Trophoblast cell (in vitro differentiated cells and primary cell): ENCODE results near the gene MAGOHB.

Source experiments
- DNase-seq, 2 donors: peaks; one replicate each; pipeline ENCODE4 v3.0.0-alpha.2; 2016
- H2AFZ ChIP-seq: 2 replicates; pipeline ENCODE4 v1.6.1; 2013; ENCODE audit warnings: low read length, moderate library complexity, mild to moderate bottlenecking; ENCODE audit not compliant: insufficient read depth, poor library complexity
- H2AK5ac ChIP-seq: 2 replicates; pipeline ENCODE4 v1.6.1; 2013; ENCODE audit warnings: mild to moderate bottlenecking, low read length
- H2BK120ac ChIP-seq: 2 replicates; pipeline ENCODE4 v1.6.1; 2013; ENCODE audit warnings: low read length, mild to moderate bottlenecking, moderate library complexity; ENCODE audit not compliant: insufficient read depth, poor library complexity
- H2BK12ac ChIP-seq: 2 replicates; pipeline ENCODE4 v1.6.1; 2013; ENCODE audit warnings: mild to moderate bottlenecking, low read length, moderate library complexity
- H2BK5ac ChIP-seq: 2 replicates; pipeline ENCODE4 v1.6.1; 2013; ENCODE audit warnings: low read length, low read depth, moderate library complexity, mild to moderate bottlenecking; ENCODE audit not compliant: poor library complexity
- H3K14ac ChIP-seq: 2 replicates; pipeline ENCODE4 v1.6.1; 2013; ENCODE audit warnings: mild to moderate bottlenecking, low read length
- H3K18ac ChIP-seq: 2 replicates; pipeline ENCODE4 v1.6.1; 2013; ENCODE audit warnings: mild to moderate bottlenecking, low read length
- H3K23ac ChIP-seq: 2 replicates; pipeline ENCODE4 v1.6.1; 2013; ENCODE audit warnings: low read length
- H3K27ac ChIP-seq: 2 replicates; pipeline ENCODE4 v1.5.1; 2013; ENCODE audit warnings: low read depth, mild to moderate bottlenecking, inconsistent platforms, low read length, moderate library complexity
- H3K27me3 ChIP-seq: 2 replicates; pipeline ENCODE4 v1.6.1; 2013; ENCODE audit warnings: inconsistent platforms, mild to moderate bottlenecking, low read length, moderate library complexity; ENCODE audit not compliant: insufficient read depth
- H3K36me3 ChIP-seq, 2 experiments: 1 replicate in 1 of 2; 2 replicates in 1 of 2; pipeline ENCODE4 v1.6.1; 2013; ENCODE audit warnings: low read length in 2 of 2, mild to moderate bottlenecking in 2 of 2, moderate library complexity in 1 of 2; ENCODE audit not compliant: insufficient read depth in 2 of 2, control insufficient read depth in 1 of 2
- H3K4ac ChIP-seq: 2 replicates; pipeline ENCODE4 v1.6.1; 2013; ENCODE audit warnings: low read depth, mild to moderate bottlenecking, low read length, moderate library complexity
- H3K4me1 ChIP-seq, 2 experiments: 1 replicate in 1 of 2; 2 replicates in 1 of 2; pipeline ENCODE4 v1.6.1; 2013; ENCODE audit warnings: low read length in 2 of 2, mild to moderate bottlenecking in 2 of 2, moderate library complexity in 1 of 2; ENCODE audit not compliant: insufficient read depth in 2 of 2, control insufficient read depth in 1 of 2
- H3K4me2 ChIP-seq: 2 replicates; pipeline ENCODE4 v1.6.1; 2013; ENCODE audit warnings: inconsistent platforms, mild to moderate bottlenecking, low read length, moderate library complexity
- H3K4me3 ChIP-seq: 2 replicates; pipeline ENCODE4 v1.5.1; 2013; ENCODE audit warnings: mild to moderate bottlenecking, low read depth, low read length, inconsistent platforms
- H3K79me1 ChIP-seq: one replicate; pipeline ENCODE4 v1.6.1; 2013; ENCODE audit warnings: low read length
- H3K79me2 ChIP-seq: 2 replicates; pipeline ENCODE4 v1.6.1; 2013; ENCODE audit warnings: low read length, mild to moderate bottlenecking; ENCODE audit not compliant: control insufficient read depth, insufficient read depth, poor library complexity
- H3K9ac ChIP-seq: 2 replicates; pipeline ENCODE4 v1.6.1; 2013; ENCODE audit warnings: mild to moderate bottlenecking, low read length
- H3K9me3 ChIP-seq: 2 replicates; pipeline ENCODE4 v1.6.1; 2013; ENCODE audit warnings: low read depth, mild to moderate bottlenecking, control low read depth, inconsistent platforms, low read length; ENCODE audit not compliant: insufficient read depth
- H4K12ac ChIP-seq: 2 replicates; pipeline ENCODE4 v1.6.1; 2013; ENCODE audit warnings: low read depth, mild to moderate bottlenecking, low read length, moderate library complexity
- H4K8ac ChIP-seq: 2 replicates; pipeline ENCODE4 v1.6.1; 2013; ENCODE audit warnings: low read depth, mild to moderate bottlenecking, low read length, moderate library complexity
- H4K91ac ChIP-seq: one replicate; pipeline ENCODE4 v1.6.1; 2013; ENCODE audit warnings: low read depth, mild to moderate bottlenecking, low read length, moderate library complexity
- WGBS: extraction: QIAGEN DNeasy Blood & Tissue Kit; methylation state at CpG from one replicate; pipeline ENCODE4 v1.1.7; 2013; ENCODE audit warnings: missing lambda C conversion rate; ENCODE audit not compliant: insufficient read length, insufficient coverage; ENCODE audit errors: extremely low coverage; 5-methylcytosine and 5-hydroxymethylcytosine counted together

MAGOHB gene

GRCh38 chr12:10615532-10615931 lies 2.1 kb upstream of the MAGOHB start:
- Histone ChIP-seq H3K23ac (no peak overlapping the region), H2BK5ac (no peak overlapping the region), H2AK5ac (no peak overlapping the region), H3K4me1 (peaks cover 0 to 3% of the 10 kb centered on the region in 2 experiments), H3K27me3 (no peaks in the 10 kb centered on the region), H3K79me1 (peaks cover 2% of the 10 kb centered on the region), H3K9ac (no peak overlapping the region), H3K9me3 (no peaks in the 10 kb centered on the region), H3K4me2 (no peak overlapping the region), H3K4ac (no peak overlapping the region), H3K4me3 (no peak overlapping the region), H2BK120ac (no peak overlapping the region), H4K12ac (no peak overlapping the region), H4K91ac (no peak overlapping the region), H2AFZ (no peak overlapping the region), H3K27ac (no peak overlapping the region), H3K14ac (no peak overlapping the region), H3K36me3 (peaks cover 0 to 3% of the 10 kb centered on the region in 2 experiments), H3K18ac (no peak overlapping the region), H4K8ac (peak overlapping the region; percentile 11), H2BK12ac (no peak overlapping the region), H3K79me2 (peaks cover 7% of the 10 kb centered on the region)
- WGBS = no CpG with 5 or more reads among the region's 4 CpGs
- peak; percentile 40 to 54 for DNase-seq

GRCh38 chr12:10614056-10614370 lies 604 bp upstream of the MAGOHB start:
- no peak overlapping the region for H2AFZ ChIP-seq
- peaks cover 2 to 4% of the 10 kb centered on the region in 2 experiments for H3K36me3 ChIP-seq
- peak overlapping the region; percentile 72 for H3K4me2 ChIP-seq
- H3K4ac ChIP-seq = no peak overlapping the region
- no peak overlapping the region for H3K18ac ChIP-seq
- H3K14ac ChIP-seq = no peak overlapping the region
- no peak overlapping the region for H4K91ac ChIP-seq
- WGBS = no CpG with 5 or more reads among the region's 4 CpGs
- H3K27me3 ChIP-seq = no peaks in the 10 kb centered on the region
- no peak overlapping the region for H2BK5ac ChIP-seq
- H2BK12ac ChIP-seq = no peak overlapping the region
- H3K79me1 ChIP-seq = peaks cover 2% of the 10 kb centered on the region
- DNase-seq = no peak
- H3K9ac ChIP-seq = no peak overlapping the region
- no peak overlapping the region for H4K8ac ChIP-seq
- H2BK120ac ChIP-seq = peak overlapping the region; percentile 23
- H4K12ac ChIP-seq = no peak overlapping the region
- H2AK5ac ChIP-seq = no peak overlapping the region
- H3K4me3 ChIP-seq = no peak overlapping the region
- peaks cover 0 to 3% of the 10 kb centered on the region in 2 experiments for H3K4me1 ChIP-seq
- H3K27ac ChIP-seq = no peak overlapping the region
- H3K9me3 ChIP-seq = no peaks in the 10 kb centered on the region
- H3K23ac ChIP-seq = no peak overlapping the region
- H3K79me2 ChIP-seq = peaks cover 7% of the 10 kb centered on the region

- peak overlapping the region; percentile 91 for H3K18ac ChIP-seq
- peak overlapping the region; percentile 87 for H2BK5ac ChIP-seq
- peak overlapping the region; percentile 42 for H2AK5ac ChIP-seq
- no peak overlapping the region for H2BK12ac ChIP-seq
- H3K14ac ChIP-seq = peak overlapping the region; percentile 94
- H3K79me2 ChIP-seq = peaks cover 7% of the 10 kb centered on the region
- H3K4me1 ChIP-seq = peaks cover 0 to 3% of the 10 kb centered on the region in 2 experiments
- H3K36me3 ChIP-seq = peaks cover 2 to 4% of the 10 kb centered on the region in 2 experiments
- no peaks in the 10 kb centered on the region for H3K9me3 ChIP-seq
- DNase-seq = no peak
- H4K8ac ChIP-seq = peak overlapping the region; percentile 96
- peak overlapping the region; percentile 36 for H3K27ac ChIP-seq
- H2AFZ ChIP-seq = peak overlapping the region; percentile 90
- peak overlapping the region; percentile 94 for H3K9ac ChIP-seq
- H3K4me3 ChIP-seq = peak overlapping the region; percentile 91
- H3K27me3 ChIP-seq = no peaks in the 10 kb centered on the region
- H4K91ac ChIP-seq = peak overlapping the region; percentile 86
- peak overlapping the region; percentile 78 for H3K4me2 ChIP-seq
- peak overlapping the region; percentile 62 for H2BK120ac ChIP-seq
- H4K12ac ChIP-seq = peak overlapping the region; percentile 89
- H3K23ac ChIP-seq = no peak overlapping the region
- H3K4ac ChIP-seq = peak overlapping the region; percentile 66
- peaks cover 2% of the 10 kb centered on the region for H3K79me1 ChIP-seq
- WGBS = no CpG with 5 or more reads among the region's 6 CpGs
Measured at GRCh38 chr12:10612984-10613348, 443 bp downstream of the MAGOHB start.

GRCh38 chr12:10612110-10612509 lies 1.3 kb downstream of the MAGOHB start:
- H3K4me3 ChIP-seq = no peak overlapping the region
- H3K4ac ChIP-seq = peak overlapping the region; percentile 83
- no peak overlapping the region for H3K23ac ChIP-seq

More at GRCh38 chr12:10612110-10612509, 1.3 kb downstream of the MAGOHB start:
- Histone ChIP-seq H4K8ac (no peak overlapping the region), H3K14ac (no peak overlapping the region), H3K18ac (no peak overlapping the region), H2AFZ (no peak overlapping the region), H4K12ac (no peak overlapping the region), H2BK120ac (no peak overlapping the region), H3K9me3 (no peaks in the 10 kb centered on the region), H2BK5ac (no peak overlapping the region), H3K79me2 (peaks cover 7% of the 10 kb centered on the region), H4K91ac (no peak overlapping the region), H3K9ac (no peak overlapping the region), H3K27me3 (no peaks in the 10 kb centered on the region), H3K36me3 (peaks cover 4% of the 10 kb centered on the region in 2 experiments), H2BK12ac (no peak overlapping the region), H3K27ac (no peak overlapping the region), H3K79me1 (peaks cover 2% of the 10 kb centered on the region), H2AK5ac (no peak overlapping the region), H3K4me2 (no peak overlapping the region), H3K4me1 (peaks cover 0 to 3% of the 10 kb centered on the region in 2 experiments)
- no CpG with 5 or more reads among the region's 6 CpGs for WGBS
- DNase-seq = no peak
